Activated CD8-positive, alpha-beta memory T cell treated with anti-CD3 and anti-CD28 coated beads for 36 hours (primary cell): ENCODE measurements around the gene TAAR6. TPM values are rescaled to one million over a fixed set of nuclear protein-coding genes. Genes with fewer than 3 reads are reported as not detected.
"Not testable (repeated sequence)": the region's sequence is repeated elsewhere in the genome, so short reads cannot be mapped to it uniquely, and the experiment has no call there.

ENCODE experiments used
- CTCF ChIA-PET: fragments of 350-600 bp; sonication (Branson Sonifier 250); formaldehyde crosslinking; loops from one replicate; lab custom pipeline; 2021; ENCODE audit warnings: antibody characterized with exemption; lab: Charles Lee
- POLR2A ChIA-PET: fragments of 350-600 bp; sonication (Branson Sonifier 250); formaldehyde crosslinking; loops from one replicate; lab custom pipeline; 2021; ENCODE audit warnings: antibody characterized with exemption; lab: Charles Lee
- total RNA-seq, 2 experiments: library from RNA; stranded (reverse); gene quantifications; one replicate each; pipeline ENCODE4 v1.2.3, GENCODE V29; 2021

The TAAR6 gene, protein sequence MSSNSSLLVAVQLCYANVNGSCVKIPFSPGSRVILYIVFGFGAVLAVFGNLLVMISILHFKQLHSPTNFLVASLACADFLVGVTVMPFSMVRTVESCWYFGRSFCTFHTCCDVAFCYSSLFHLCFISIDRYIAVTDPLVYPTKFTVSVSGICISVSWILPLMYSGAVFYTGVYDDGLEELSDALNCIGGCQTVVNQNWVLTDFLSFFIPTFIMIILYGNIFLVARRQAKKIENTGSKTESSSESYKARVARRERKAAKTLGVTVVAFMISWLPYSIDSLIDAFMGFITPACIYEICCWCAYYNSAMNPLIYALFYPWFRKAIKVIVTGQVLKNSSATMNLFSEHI
- not detected for total RNA-seq

DNA sequence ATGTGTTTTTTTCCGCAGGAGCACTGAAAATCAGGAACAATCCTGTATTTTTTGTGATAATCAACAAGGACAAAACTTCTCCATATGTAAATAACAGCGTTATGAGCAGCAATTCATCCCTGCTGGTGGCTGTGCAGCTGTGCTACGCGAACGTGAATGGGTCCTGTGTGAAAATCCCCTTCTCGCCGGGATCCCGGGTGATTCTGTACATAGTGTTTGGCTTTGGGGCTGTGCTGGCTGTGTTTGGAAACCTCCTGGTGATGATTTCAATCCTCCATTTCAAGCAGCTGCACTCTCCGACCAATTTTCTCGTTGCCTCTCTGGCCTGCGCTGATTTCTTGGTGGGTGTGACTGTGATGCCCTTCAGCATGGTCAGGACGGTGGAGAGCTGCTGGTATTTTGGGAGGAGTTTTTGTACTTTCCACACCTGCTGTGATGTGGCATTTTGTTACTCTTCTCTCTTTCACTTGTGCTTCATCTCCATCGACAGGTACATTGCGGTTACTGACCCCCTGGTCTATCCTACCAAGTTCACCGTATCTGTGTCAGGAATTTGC lies at the start of gene TAAR6:
TAAR6 (plus strand) TSS at position 102 of the 557 bp plus-strand sequence; CDS start at position 102, 0 bp downstream.
- ChIA-PET POLR2A (no interaction called here), CTCF (no interaction called here)

DNA sequence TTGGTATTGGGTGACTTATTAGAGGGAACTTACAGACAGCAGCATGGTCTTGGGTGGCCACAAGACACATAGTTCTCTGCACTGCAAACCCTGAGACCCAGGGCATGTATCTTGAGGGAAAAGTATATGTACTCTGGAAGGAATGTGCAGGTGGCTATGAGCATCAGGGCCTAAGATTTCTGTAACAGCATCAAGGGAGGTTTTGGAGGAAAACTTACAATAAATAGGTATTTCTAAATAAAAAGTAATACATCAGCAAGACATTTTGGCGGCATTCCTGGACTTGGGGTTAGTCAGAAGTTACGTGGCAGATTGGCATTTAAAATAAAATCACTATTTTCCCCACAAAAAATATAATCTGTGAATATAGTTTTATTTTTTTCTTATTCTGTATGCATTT lies 49.2 kb upstream of the TAAR6 start:
- POLR2A ChIA-PET: no interaction called here

DNA sequence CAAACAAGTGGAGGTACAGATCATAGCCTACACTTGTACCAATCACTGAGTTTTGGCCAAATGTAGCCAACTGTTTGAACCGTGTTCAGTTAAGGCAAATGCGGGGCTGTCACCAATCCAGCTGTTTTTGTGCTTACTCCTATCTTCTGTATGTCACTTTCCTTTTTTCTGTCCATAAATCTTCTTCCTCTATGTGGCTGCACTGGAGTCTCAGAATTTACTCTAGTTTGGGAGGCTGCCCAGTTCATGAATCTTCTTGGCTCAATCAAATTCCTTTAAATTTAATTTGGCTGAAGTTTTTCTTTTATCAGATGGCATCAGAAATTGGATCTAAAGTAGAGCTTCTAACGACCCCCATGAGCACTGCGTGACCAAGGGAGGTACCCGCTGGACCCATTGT lies 45.5 kb upstream of the TAAR6 start:
- POLR2A ChIA-PET: no interaction called here

More for the DNA sequence above, 49.2 kb upstream of the TAAR6 start:
- CTCF ChIA-PET: no interaction called here

DNA sequence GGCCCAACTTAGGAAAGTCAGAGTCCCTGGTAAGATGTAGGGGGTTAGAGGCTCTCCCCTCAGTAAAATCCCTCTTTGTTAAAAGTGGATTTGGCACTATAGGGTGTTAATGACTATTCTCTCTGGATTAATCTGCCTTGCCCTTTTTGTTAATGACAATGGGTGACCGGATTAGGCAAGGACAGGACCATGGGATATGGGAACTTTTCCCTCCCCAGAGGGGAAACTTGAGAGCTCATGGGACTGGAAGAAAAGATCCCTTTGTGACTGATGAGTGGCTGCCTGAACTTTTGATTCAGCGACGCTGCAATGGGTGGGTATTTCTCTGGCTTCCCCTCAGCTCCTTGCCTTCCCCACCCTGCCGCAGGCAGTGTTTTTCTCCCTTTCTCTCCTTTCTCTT lies 44.3 kb upstream of the TAAR6 start:
- POLR2A ChIA-PET: no interaction called here
- CTCF ChIA-PET: no interaction called here

More for the DNA sequence above, 45.5 kb upstream of the TAAR6 start:
- CTCF ChIA-PET: interaction anchor here (0.8 kb wide), 1 partner anchor 245 kb away, joined by 3 read pairs; no protein-coding TSS in a partner anchor

GRCh38 chr6:132526461-132526860 lies 43.7 kb upstream of the TAAR6 start:
- POLR2A ChIA-PET: no interaction called here
- CTCF ChIA-PET: interaction anchor here (0.5 kb wide), 1 partner anchor 232 kb away, joined by 4 read pairs; no protein-coding TSS in a partner anchor

- CTCF ChIA-PET: no interaction called here
- POLR2A ChIA-PET: no interaction called here
Measured at GRCh38 chr6:132527791-132528190, 42.3 kb upstream of the TAAR6 start.

GRCh38 chr6:132530293-132530974 lies 39.7 kb upstream of the TAAR6 start:
- POLR2A ChIA-PET: interaction anchor here (0.7 kb wide), 1 partner anchor 108 kb away, joined by 7 read pairs; no protein-coding TSS in a partner anchor
- CTCF ChIA-PET: interaction anchor here (0.5 to 1.8 kb wide), 8 partner anchors 12 to 1386 kb away, joined by 3 to 5 read pairs (median 4); partner anchors contain the start of genes SLC18B1 and STX7

DNA sequence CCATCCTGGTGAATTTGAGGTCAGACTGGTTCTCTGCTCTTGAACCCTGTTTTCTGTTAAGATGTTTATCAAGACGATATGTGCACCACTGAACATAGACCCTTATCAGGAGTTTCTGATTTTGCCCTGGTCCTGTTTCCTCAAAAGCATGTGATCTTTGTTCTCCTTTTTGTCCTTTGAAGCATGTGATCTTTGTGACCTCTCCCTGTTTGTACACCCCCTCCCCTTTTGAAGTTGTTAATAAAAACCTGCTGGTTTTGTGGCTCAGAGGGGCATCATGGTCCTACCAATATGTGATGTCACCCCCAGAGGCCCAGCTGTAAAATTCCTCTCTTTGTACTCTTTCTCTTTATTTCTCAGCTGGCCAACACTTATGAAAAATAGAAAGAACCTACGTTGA lies 35.6 kb upstream of the TAAR6 start:
- CTCF ChIA-PET, POLR2A ChIA-PET: not testable (repeated sequence)

DNA sequence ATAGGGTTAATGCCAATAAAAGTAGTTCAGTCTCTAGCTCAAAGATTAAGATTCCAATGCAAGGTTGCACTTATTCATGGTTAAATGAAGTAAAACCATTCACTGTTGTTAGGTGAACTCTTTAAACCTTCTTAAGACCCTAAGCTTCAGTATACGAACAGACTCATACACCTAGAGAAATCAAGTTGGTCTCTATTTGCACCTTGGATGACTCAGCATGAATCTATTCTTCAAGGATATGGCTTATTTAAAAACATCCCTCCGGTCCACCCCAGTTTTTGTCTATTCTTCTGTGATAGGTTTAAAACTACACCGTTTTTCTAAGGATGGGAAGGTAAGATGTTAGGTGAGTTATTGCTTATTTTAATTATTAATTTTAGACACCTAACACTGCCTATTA lies 33.0 kb upstream of the TAAR6 start:
- CTCF ChIA-PET: no interaction called here
- POLR2A ChIA-PET: no interaction called here

DNA sequence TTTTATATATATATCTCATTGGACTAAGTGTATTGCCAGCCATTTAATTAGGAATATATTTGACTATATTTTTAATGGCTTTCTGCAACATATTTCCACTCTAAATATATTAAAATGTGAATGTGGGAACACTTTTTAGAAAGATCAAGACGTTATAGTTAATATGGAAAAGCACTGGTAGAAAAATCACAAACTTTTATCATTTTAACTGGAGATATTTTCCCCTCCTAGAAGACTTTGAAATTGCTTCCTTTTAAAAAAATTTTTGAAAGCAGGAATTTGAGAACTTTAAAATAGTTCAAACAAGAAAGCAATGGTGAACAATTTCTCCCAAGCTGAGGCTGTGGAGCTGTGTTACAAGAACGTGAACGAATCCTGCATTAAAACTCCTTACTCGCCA lies 32.1 kb upstream of the TAAR6 start, which contains the start of gene TAAR9:
TAAR9 (plus strand) TSS at position 301 of the 400 bp plus-strand sequence; CDS start at position 314, 13 bp downstream.
- ChIA-PET POLR2A (no interaction called here), CTCF (no interaction called here)

- POLR2A ChIA-PET: no interaction called here
Measured at GRCh38 chr6:132544826-132545225, 25.3 kb upstream of the TAAR6 start.

GRCh38 chr6:132548746-132549463 lies 21.2 kb upstream of the TAAR6 start:
- CTCF ChIA-PET: no interaction called here
- POLR2A ChIA-PET: no interaction called here

More at GRCh38 chr6:132544826-132545225, 25.3 kb upstream of the TAAR6 start:
- CTCF ChIA-PET: interaction anchor here (1.1 kb wide), 1 partner anchor 14 kb away, joined by 5 read pairs; no protein-coding TSS in a partner anchor

GRCh38 chr6:132551214-132551613 lies 18.9 kb upstream of the TAAR6 start:
- ChIA-PET POLR2A (no interaction called here), CTCF (no interaction called here)

DNA sequence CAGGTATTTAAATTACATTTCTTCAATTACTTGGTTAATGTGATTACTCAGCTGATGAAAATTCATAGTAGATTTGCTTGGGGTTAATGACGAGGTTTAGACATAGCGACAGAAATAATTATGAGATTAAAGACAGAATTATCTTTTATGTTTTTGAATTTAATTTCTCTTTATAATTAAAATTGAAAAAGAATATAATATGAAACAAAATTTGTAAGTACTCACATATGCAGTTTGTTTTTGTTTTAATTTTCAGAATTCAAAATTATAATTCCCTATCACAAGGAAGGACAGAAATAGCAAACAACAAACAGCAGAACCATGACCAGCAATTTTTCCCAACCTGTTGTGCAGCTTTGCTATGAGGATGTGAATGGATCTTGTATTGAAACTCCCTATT lies 17.8 kb upstream of the TAAR6 start, which contains the start of gene TAAR8:
TAAR8 (plus strand) TSS at position 301 of the 400 bp plus-strand sequence; CDS start at position 322, 21 bp downstream.
- POLR2A ChIA-PET: no interaction called here
- CTCF ChIA-PET: no interaction called here

- CTCF ChIA-PET, POLR2A ChIA-PET: not testable (repeated sequence)
Measured at GRCh38 chr6:132560087-132560486, 10.0 kb upstream of the TAAR6 start.

DNA sequence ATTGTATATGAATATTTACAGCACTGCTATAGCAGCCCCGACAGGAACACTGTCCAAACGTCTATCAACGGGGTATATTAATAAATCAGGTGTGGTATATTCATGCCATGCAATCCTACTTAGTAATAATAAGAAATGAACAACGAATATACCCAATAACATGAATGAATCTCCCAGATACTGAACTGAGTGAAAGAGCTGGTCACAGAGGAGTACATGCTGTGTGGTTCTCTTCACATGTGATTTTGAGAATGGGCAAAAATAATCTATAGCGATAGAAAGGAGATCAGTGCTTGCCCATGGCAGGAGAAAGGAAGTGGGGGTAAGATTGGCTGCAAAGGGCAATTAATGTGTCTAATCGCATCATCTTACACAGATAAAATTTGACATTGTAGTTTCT lies 3.7 kb upstream of the TAAR6 start:
- ChIA-PET CTCF (no interaction called here), POLR2A (no interaction called here)

DNA sequence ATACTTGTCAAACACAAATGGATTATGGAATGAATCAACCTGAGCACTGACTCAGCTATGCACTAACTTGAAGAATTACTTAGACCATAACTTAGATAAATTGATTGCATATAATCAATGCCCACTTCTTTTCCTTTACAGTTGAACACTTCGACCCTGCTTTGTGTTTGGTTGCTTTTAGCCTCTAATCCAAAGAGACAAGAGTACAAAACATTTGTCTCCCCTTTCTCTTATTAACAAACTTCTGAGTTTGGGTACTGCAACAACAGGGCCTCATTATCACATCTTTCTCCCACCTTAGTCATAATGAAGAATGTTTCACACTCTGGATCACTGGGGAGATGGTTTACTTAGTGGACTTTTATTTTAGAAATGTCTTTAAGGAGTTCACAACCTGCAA lies 2.6 kb upstream of the TAAR6 start:
- ChIA-PET POLR2A (no interaction called here), CTCF (no interaction called here)

GRCh38 chr6:132568611-132569010 lies 1.5 kb upstream of the TAAR6 start:
- ChIA-PET CTCF (no interaction called here), POLR2A (no interaction called here)

DNA sequence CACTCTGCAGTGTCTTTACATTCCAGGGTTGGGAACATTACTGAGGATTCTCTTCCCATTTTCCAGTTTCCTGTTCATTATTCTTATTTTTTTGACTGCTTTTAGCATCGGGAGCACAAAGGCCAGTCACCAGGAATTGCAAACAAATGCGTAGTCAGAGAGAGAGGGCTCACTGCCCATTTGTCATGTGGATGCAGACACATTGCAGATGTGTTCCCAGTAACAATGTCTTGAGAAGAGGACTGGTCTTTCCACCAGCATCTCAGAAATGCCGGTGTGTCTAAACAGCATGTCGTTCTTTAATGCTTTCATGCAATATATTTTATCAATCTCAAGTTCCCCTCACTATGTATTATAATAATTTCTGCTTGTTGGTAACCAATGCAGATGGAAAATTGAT lies 952 bp upstream of the TAAR6 start:
- ChIA-PET CTCF (no interaction called here), POLR2A (no interaction called here)
